Neutrophil (primary cell): ENCODE data around the gene RPL29.

ENCODE experiments used
- H3K27ac ChIP-seq: fragments of 200-600 bp; sonication (generic); 2 replicates; pipeline ENCODE4 v1.5.1; 2016; ENCODE audit warnings: mild to moderate bottlenecking, moderate library complexity
- H3K27me3 ChIP-seq: fragments of 200-600 bp; sonication (generic); 2 replicates; pipeline ENCODE4 v1.6.0; 2016; ENCODE audit warnings: mild to moderate bottlenecking
- H3K36me3 ChIP-seq: fragments of 200-600 bp; sonication (generic); 2 replicates; pipeline ENCODE4 v1.5.1; 2017
- H3K4me1 ChIP-seq, 2 experiments: fragments of 200-600 bp in 1 of 2; sonication (generic) in 1 of 2; 1 replicate in 1 of 2; 2 replicates in 1 of 2; pipeline versions ENCODE4 v1.5.1 to v1.6.1; 2013 to 2016; ENCODE audit warnings: low read depth in 1 of 2, low read length in 1 of 2, mild to moderate bottlenecking in 1 of 2, moderate library complexity in 1 of 2; ENCODE audit not compliant: control insufficient read depth in 1 of 2, insufficient read depth in 1 of 2
- H3K4me3 ChIP-seq, 2 experiments: fragments of 200-600 bp in 1 of 2; sonication (generic) in 1 of 2; 1 replicate in 1 of 2; 2 replicates in 1 of 2; pipeline ENCODE4 v1.5.1; 2013 to 2016; ENCODE audit warnings: low read depth in 1 of 2, low read length in 1 of 2, mild to moderate bottlenecking in 1 of 2, moderate library complexity in 1 of 2
- H3K9me3 ChIP-seq: fragments of 200-600 bp; sonication (generic); 2 replicates; pipeline ENCODE4 v1.5.1; 2016
- TF ChIP-seq, protein P1 (sequence below): fragments of 200-600 bp; sonication (generic); IDR thresholded peaks from 2 replicates; pipeline ENCODE4 v1.5.1; 2016; ENCODE audit warnings: antibody characterized with exemption

Gene RPL29

DNA sequence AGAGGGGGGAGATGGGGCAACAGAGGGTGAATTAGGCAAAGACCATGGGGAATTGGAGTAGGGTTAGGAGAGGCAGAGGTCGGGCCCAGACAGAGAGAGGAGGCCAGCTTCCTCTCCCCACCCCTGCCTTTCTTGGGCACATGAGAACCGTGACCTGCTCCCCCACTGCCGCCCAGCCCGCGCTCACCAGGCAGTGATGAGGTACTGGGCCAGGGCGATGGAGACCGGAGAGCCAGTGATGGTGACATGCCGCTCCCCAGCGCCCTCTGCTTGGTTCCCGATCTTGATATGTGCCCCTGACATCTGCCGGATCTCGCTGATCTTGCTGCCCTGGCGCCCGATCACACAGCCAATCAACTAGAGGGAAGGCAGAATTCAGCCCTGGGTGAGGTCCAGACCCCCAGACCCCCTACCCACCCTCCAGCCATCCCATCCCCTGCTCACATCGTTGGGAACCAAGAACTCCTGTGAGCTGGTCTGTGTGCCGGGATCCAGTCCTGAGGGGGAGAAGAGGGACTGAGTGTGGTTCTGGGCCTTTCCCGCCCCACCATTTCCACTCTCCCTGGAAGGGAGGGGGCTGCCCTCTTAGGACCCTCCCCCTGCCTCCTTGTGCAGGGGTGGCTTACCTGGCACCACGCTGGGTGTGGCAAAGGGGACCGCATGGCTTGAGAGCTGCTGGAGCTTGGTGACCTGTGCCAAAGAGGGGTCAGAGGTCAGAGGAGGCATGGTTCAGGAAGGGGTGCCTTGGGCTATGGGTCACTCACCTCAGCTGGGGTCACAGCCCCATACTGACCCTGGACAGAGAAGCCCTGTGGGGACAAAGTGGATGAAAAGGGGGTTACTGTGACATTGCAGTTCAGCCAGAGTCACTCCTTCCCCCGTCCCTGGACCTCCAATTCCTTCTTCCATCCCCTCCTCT is 36.8 kb downstream of the RPL29 start:
- TF ChIP-seq, protein P1, sequence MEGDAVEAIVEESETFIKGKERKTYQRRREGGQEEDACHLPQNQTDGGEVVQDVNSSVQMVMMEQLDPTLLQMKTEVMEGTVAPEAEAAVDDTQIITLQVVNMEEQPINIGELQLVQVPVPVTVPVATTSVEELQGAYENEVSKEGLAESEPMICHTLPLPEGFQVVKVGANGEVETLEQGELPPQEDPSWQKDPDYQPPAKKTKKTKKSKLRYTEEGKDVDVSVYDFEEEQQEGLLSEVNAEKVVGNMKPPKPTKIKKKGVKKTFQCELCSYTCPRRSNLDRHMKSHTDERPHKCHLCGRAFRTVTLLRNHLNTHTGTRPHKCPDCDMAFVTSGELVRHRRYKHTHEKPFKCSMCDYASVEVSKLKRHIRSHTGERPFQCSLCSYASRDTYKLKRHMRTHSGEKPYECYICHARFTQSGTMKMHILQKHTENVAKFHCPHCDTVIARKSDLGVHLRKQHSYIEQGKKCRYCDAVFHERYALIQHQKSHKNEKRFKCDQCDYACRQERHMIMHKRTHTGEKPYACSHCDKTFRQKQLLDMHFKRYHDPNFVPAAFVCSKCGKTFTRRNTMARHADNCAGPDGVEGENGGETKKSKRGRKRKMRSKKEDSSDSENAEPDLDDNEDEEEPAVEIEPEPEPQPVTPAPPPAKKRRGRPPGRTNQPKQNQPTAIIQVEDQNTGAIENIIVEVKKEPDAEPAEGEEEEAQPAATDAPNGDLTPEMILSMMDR, result no peak
- Histone ChIP-seq H3K27me3 (peaks cover 99% of the 10 kb centered on the region), H3K27ac (no peak overlapping the region), H3K4me1 (peaks cover 13 to 25% of the 10 kb centered on the region in 2 experiments), H3K36me3 (no peaks in the 10 kb centered on the region), H3K9me3 (no peaks in the 10 kb centered on the region), H3K4me3 (no peak overlapping the region)

DNA sequence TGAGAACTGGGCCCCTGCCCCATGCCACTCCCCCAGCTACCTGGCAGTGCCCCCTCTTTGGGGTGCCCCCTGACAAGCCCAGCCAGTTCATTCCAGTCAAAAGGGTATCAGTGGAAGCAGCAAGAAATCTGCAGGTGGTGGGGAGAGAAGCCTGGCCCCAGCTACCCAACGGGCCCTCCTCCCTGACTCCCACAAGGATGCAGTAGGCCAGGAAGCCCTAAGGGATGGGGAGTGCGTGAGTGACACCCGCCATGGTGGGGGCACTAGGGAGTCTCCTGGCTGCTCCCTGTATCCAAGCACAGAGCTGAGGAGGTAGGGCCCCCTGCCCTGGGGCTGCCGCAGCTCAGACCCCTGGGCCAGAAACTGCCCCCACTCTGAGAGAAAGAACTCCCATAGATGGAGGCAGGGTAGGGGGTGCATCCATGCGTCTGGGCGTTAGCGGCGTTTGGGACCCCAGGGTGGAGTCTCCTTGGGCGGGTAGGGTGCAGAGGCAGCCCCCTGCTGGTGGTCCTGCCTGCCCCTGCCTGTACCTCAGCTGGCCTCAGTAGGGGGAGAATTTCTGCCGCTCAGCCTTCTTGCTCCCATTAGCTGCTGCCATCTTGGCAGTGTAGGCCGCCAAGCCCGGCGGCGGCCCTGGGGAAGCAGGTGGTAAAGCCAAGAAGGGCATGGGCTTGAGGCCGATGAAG is 38.0 kb downstream of the RPL29 start:
- Histone ChIP-seq H3K36me3 (no peaks in the 10 kb centered on the region), H3K4me1 (peaks cover 13 to 31% of the 10 kb centered on the region in 2 experiments), H3K27me3 (peaks cover 89% of the 10 kb centered on the region), H3K27ac (no peak overlapping the region), H3K9me3 (no peaks in the 10 kb centered on the region), H3K4me3 (no peak overlapping the region)
- TF ChIP-seq, protein P1, result no peak

DNA sequence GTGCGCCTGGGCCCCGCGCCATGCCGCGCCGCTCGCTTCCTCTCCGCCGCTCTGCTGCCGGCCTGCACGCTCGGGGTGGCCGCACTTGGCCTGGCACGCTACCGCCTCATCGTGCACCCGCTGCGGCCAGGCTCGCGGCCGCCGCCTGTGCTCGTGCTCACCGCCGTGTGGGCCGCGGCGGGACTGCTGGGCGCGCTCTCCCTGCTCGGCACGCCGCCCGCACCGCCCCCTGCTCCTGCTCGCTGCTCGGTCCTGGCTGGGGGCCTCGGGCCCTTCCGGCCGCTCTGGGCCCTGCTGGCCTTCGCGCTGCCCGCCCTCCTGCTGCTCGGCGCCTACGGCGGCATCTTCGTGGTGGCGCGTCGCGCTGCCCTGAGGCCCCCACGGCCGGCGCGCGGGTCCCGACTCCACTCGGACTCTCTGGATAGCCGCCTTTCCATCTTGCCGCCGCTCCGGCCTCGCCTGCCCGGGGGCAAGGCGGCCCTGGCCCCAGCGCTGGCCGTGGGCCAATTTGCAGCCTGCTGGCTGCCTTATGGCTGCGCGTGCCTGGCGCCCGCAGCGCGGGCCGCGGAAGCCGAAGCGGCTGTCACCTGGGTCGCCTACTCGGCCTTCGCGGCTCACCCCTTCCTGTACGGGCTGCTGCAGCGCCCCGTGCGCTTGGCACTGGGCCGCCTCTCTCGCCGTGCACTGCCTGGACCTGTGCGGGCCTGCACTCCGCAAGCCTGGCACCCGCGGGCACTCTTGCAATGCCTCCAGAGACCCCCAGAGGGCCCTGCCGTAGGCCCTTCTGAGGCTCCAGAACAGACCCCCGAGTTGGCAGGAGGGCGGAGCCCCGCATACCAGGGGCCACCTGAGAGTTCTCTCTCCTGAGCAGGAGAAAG is 39.6 kb downstream of the RPL29 start:
- Histone ChIP-seq H3K36me3 (no peaks in the 10 kb centered on the region), H3K27me3 (peaks cover 74% of the 10 kb centered on the region), H3K4me3 (peak overlapping the region in 1 of 2 experiments; percentile 28), H3K9me3 (no peaks in the 10 kb centered on the region), H3K4me1 (peaks cover 13 to 31% of the 10 kb centered on the region in 2 experiments), H3K27ac (no peak overlapping the region)
- TF ChIP-seq, protein P1, result no peak

DNA sequence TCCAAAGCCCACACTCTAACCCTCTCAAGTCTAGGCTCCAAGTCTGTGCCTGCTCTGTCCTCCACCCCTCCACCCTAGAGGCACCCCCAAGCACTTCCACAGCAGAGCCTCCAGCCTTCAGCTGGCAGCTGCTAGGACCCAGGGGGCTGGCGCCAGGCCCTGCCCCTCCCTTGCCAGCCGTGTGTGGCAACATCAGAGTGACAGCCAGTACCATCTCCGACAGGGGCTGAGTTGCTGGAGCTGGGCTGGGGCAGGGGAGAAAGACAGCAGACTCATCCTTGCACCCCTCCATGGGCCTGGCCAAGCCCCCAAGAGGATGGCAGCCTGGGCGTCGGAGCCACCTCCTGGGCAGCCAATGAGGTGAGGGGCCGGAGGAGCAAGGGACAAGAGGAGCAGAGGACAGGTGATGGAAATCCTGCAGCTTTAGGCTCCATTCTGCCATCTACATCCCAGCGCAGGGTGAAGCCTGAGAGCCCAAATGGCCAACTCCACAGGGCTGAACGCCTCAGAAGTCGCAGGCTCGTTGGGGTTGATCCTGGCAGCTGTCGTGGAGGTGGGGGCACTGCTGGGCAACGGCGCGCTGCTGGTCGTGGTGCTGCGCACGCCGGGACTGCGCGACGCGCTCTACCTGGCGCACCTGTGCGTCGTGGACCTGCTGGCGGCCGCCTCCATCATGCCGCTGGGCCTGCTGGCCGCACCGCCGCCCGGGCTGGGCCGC is 40.4 kb downstream of the RPL29 start, which contains the start of gene GPR62:
TSS of gene GPR62 (plus strand) at position 207 of the 718 bp plus-strand sequence. CDS start at position 479, 272 bp downstream.
- peaks cover 66% of the 10 kb centered on the region for H3K27me3 ChIP-seq
- H3K36me3 ChIP-seq, result no peaks in the 10 kb centered on the region
- H3K9me3 ChIP-seq, result no peaks in the 10 kb centered on the region
- H3K4me3 ChIP-seq, result peak within 1 kb of the TSS in 1 of 2 experiments; percentile 28
- H3K4me1 ChIP-seq, result peaks cover 13 to 31% of the 10 kb centered on the region in 2 experiments
- TF ChIP-seq, protein P1, result no peak
- H3K27ac ChIP-seq, result no peak within 1 kb of the TSS
